NCI-H1105 treated with DMSO at 0.1 percent for 48 hours (cell line): ENCODE data around the gene TACSTD2.
"Not testable (repeated sequence)": the region's sequence is repeated elsewhere in the genome, so short reads cannot be mapped to it uniquely, and the experiment has no call there.

ENCODE experiments used
- DNase-seq: peaks from one replicate; lab custom pipeline; 2025; lab: John Stamatoyannopoulos, UW

The TACSTD2 gene

GRCh38 chr1:58587667-58588066 lies 10.6 kb upstream of the TACSTD2 start:
- no peak for DNase-seq

- no peak for DNase-seq
Measured at GRCh38 chr1:58586271-58586670, 9.2 kb upstream of the TACSTD2 start.

DNA sequence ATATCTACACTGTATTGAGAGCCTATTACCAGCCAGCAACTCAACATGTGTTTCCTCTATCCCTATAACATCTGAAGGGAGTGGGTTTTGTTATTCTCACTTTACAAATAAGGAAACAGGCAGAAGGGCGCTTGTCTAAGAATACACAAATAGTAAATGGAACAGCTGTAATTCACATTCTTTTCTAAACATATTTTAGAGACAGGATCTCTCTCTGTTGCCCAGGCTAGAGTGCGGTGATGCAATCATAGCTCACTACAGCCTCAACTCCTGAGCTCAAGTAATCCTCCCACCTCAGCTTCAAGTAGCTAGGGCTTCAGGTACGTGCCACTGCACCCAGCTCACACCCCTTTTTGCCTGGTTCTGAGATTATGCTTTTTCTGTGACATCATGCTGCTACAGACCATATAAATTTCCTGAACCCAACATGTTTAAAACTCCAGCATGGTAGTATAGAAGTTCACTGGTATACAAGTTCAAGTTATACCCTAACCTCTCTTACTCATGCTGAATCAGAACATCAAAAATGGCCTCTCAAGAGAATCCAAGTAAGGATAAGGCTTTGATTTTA lies 8.6 kb upstream of the TACSTD2 start:
- no peak for DNase-seq

- no peak for DNase-seq
Measured at GRCh38 chr1:58585166-58585565, 8.1 kb upstream of the TACSTD2 start.

- no peak for DNase-seq
Measured at GRCh38 chr1:58584082-58584895, 7.2 kb upstream of the TACSTD2 start.

- no peak for DNase-seq
Measured at GRCh38 chr1:58583496-58583895, 6.4 kb upstream of the TACSTD2 start.

- not testable (repeated sequence) for DNase-seq
Measured at GRCh38 chr1:58582143-58582542, 5.1 kb upstream of the TACSTD2 start.

DNA sequence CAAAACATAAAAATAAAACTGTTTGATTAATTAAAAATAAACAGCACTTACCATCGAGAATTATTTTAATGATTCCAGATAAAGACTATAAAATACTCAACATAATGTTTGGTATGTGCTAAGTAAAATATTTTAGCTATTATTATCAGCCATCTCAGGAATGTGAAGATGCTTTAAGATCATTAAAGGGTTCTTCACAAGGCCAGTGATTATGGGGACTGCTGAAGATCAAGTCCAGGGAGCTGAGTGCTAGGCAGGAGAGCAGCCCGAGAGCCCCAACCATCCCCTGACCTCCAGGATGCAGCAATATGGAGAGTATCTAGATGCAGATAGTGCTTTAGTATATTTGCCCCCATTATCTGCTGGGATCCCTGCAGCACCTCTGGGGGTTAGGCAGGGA lies 4.6 kb upstream of the TACSTD2 start:
- no peak for DNase-seq

- no peak for DNase-seq
Measured at GRCh38 chr1:58580186-58580585, 3.1 kb upstream of the TACSTD2 start.

- DNase-seq, result no peak
Measured at GRCh38 chr1:58577654-58578030, 590 bp upstream of the TACSTD2 start.

DNA sequence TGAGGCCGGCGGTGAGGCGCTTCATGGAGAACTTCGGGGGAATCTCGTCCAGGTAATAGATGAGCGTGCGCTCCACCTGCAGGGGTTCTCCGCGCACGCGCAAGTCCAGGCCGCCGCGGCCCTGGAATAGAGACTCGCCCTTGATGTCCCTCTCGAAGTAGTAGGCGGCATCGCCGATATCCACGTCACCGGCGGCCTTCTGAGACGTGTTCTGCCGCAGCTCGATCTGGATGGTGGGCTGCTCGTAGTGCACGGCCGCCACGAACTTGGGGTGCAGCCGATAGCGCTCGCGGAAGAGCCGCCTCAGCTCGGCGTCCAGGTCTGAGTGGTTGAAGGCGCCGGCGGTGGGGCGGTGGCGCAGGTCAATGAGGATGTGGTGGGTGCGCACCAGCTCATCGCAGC lies 726 bp downstream of the TACSTD2 start:
- no peak for DNase-seq

GRCh38 chr1:58575551-58576324 lies 1.3 kb downstream of the TACSTD2 start:
- DNase-seq, result no peak

DNA sequence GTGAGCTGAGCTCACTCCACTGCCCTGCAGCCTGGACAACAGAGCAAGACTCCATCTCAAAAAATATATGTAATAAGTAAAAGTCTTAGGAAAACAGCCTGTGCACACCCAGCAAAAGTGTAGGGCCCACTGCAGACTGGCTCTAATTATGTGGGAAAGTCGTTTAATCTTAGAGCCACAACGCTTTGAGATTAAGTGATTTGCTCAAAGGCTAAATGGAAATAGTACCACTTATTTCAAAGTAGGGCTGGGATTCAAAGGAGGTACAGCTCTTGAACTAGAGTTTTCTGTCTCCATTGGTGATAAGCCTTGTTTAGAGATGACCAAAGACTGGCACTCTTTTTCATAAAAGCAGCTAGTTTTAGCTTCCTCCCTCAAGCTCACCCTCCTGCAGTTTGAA lies 2.2 kb downstream of the TACSTD2 start:
- DNase-seq, result no peak

DNA sequence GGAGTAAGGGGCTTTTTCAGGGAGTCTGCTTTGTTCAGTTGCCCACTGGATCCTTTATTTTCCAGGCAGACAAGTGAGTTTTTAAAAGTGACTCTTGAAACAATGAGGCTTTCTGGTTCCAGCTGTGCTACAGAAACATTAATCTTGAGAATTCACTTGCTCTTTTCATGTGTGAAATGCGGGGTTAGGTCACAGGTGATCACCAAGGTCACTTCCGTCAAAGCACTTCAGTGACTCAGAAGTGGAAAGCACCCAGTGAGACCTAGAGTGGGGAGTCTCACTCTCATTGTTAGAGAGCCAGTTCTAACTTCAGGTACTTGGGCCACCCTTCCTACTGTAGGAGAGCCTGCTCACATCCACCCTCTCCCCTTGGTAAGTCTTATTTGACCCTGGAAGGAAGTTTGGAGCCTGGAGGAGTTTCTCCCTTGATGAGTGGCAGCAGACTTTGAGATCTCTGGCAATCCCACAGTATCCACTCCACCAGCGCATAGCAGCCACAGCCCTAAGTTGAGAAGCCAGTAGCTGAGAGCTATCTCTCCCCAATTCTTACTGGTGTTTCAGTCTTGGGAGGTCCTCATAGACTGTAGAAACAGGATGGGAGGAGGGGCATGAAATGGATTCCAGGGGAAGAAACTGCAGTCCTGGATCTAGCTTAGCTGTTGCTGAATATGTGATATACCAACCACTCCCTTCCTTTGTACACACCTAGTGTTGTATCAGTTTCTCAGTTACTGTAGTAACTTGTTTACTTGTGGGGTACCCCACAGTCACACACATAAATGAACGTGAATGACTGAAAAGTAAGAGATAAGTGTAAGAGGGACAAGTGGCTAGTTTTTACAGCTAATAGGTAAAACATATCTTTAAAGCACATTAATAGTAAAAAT lies 3.1 kb downstream of the TACSTD2 start:
- no peak for DNase-seq

DNA sequence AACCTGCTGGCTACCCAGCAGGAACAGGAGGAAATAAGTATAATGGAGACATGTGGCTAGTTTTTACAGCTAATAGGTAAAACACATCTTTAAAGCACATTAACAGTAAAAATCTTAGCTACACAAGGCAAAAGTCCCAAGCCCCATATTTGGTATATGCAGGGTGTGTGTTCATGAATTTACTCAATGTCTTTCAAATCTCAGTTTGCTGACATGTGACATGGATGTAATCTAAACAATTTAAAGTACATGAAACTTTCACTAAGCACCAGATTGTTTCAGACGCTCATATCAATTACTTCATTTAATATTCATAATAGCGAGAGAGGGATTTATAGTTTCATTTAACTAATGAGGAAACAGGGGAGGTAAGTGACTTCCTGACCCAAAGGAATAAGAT lies 3.9 kb downstream of the TACSTD2 start:
- DNase-seq, result no peak

DNA sequence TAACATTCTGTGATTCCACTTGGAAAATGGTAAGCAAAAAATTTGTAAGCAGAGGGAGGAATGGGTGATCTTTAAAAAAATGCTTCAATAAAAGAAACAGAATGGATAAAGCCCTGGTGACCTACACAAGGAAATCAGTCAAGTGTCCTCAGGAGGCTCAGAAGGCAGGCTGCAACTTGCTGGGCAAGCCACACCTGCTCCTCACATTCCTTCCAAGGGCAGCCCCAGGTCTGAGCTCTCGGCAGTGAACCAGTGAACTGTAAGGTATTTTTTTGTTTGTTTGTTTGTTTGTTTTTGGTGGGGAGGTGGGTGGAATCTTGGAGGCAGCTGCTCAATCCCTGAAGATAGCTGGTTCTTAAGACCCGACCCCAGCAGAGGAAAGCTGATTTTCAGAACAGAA lies 4.4 kb downstream of the TACSTD2 start:
- DNase-seq, result peak; percentile 47

GRCh38 chr1:58571616-58572015 lies 5.4 kb downstream of the TACSTD2 start:
- no peak for DNase-seq

- no peak for DNase-seq
Measured at GRCh38 chr1:58570817-58571216, 6.2 kb downstream of the TACSTD2 start.

GRCh38 chr1:58570094-58570493 lies 7.0 kb downstream of the TACSTD2 start:
- no peak for DNase-seq

- DNase-seq, result no peak
Measured at GRCh38 chr1:58568911-58569310, 8.1 kb downstream of the TACSTD2 start.

DNA sequence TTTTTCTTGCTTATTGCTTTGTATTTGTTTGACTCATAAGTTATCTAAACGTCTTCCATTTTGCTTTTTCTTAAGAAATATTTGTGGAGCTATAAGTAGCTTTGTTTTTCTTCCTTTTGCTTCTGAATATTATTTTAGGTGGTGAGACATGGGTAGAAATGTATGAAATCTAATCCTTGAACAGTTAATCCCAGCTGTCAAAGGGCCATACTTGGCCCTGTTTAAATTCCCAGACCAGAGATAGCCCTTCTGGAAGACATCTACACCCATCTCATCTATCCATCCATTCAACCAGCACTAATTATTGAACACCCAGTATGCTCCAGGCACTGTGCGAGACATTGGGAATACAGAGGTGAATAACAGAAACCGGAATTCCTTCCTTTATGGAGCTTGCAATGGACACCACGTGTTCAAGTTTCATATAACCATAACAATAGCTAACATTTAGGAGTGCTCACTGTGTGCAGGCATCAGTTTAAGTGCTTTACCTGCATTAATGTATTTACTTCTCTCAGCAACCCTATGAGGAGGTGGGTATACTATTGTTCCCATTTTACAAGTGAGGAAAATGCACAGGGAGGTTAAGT lies 8.7 kb downstream of the TACSTD2 start:
- no peak for DNase-seq

- DNase-seq, result no peak
Measured at GRCh38 chr1:58566339-58566738, 10.7 kb downstream of the TACSTD2 start.
